ENCODE results near the gene CHAF1B.

GRCh38 chr21:36425286-36425685, 40.1 kb downstream of the CHAF1B start:
- TF ChIP-seq BCLAF1 (IDR thresholded peaks at IDR 0.05): no peak
- no peak for TF ChIP-seq FOS (IDR thresholded peaks at IDR 0.05; ENCODE audit: borderline replicate concordance, extremely low read depth, insufficient read length)
- no peak for TF ChIP-seq MLLT1 (IDR thresholded peaks at IDR 0.05)
- no peak for TF ChIP-seq ZBTB11 (CRISPR knock-in tag; IDR thresholded peaks at IDR 0.05)
- TF ChIP-seq EZH2 (IDR thresholded peaks at IDR 0.05; ENCODE audit: borderline replicate concordance, control insufficient read depth, low read depth, low read length): no peak

Measured in GM12878 (cell line).